Right renal pelvis (tissue), 4 donors: ENCODE data around the gene VPS33B. TPM values are rescaled to one million over a fixed set of nuclear protein-coding genes. Genes with fewer than 3 reads are reported as not detected.

Experiments
- DNase-seq, 4 donors: peaks; one replicate each; pipeline ENCODE4 v3.0.0-alpha.2; 2013; ENCODE audit warnings: low read depth in 4 of 4, low spot score in 3 of 4, missing footprints in 1 of 4
- polyA plus RNA-seq, 4 donors: library from polyadenylated mRNA; unstranded; fragments of 120-200 nt; gene quantifications; one replicate each; pipeline ENCODE4 v1.2.1, GENCODE V29; 2013; ENCODE audit not compliant: insufficient read length in 4 of 4

Gene VPS33B
- polyA plus RNA-seq, 4 donors, result 19.0 to 26.7 (median 22.2) TPM

GRCh38 chr15:90986790-90987507 lies 35.4 kb downstream of the VPS33B start:
- no peak for DNase-seq

DNA sequence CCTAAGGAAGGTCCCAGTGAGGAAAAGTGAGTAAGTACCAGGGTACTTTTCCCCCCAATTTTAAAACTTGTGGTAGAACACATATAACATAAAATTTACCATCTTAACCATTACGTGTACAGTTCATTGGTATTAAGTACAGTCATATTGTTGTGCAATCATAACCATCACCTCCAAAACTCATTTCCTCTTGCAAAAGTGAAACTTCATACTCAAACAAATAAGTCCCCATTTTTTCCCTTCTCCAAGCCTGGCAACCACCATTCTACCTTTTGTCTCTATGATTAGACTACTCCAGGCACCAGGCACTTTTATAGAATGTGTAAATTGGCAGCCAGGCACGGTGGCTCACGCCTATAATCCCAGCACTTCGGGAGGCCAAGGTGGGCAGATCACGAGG lies 40.3 kb downstream of the VPS33B start:
- no peak for DNase-seq

DNA sequence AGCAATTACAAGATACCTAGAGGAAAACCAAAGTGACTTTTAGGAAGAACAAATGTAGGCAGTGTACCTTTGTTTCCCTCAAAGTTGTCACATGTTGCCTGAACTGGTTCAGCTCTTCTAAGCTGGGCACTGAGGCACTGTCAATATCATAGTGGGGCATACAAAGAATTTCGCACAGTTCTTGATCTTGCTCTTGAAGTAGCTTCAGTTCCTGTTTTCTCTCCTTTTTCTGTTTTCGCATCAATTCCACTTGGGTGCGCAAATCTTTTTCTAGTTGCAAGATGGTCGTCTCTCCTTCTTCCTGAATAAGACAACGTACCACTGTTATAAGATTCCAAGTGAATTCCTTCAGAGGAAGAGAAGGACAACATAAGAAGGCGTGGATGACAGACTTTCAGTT lies 40.7 kb downstream of the VPS33B start:
- DNase-seq, result no peak

GRCh38 chr15:90979582-90979981 lies 42.8 kb downstream of the VPS33B start:
- DNase-seq, result no peak

GRCh38 chr15:90974216-90974615 lies 48.2 kb downstream of the VPS33B start:
- no peak for DNase-seq

GRCh38 chr15:90972133-90972532 lies 50.3 kb downstream of the VPS33B start:
- DNase-seq, result no peak

DNA sequence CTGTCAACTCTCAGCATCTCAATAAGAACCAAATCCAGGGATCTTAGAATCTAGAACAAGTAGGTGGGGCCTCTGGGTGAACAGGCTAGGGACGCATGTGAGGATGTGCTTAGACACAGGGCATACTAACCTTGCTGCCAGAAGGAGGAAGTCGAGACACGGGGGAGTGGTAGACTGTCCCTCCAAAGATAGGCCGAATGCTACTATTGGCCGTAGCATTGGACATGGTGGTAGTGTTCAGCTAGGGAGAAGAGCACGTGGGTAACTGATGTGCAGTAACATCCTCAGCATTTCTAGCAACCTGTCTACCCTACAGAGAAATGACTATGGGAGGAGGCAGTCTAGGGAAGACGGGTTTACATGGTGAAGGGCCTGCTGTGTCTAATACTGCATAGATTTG lies 52.1 kb downstream of the VPS33B start:
- DNase-seq, result no peak

DNA sequence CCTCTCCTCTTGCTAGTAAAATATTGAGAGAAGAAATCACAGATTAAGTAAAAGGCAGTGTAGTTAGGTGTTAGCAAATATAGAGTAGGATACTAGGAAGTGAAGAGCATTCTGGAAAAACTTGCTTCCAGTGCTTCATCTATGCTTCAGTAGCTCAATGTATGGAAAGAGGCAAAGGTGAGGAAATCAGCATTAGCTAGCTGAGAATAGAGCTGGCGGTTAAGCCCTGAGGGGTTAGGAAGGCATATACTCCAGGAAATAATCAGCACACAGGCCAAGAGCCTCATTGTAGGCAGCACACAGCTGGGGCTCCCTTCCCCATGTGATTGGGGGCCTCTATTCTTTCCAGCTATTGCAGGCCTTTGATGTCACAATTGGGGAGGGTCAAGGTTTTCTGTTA lies 54.0 kb downstream of the VPS33B start:
- no peak for DNase-seq

DNA sequence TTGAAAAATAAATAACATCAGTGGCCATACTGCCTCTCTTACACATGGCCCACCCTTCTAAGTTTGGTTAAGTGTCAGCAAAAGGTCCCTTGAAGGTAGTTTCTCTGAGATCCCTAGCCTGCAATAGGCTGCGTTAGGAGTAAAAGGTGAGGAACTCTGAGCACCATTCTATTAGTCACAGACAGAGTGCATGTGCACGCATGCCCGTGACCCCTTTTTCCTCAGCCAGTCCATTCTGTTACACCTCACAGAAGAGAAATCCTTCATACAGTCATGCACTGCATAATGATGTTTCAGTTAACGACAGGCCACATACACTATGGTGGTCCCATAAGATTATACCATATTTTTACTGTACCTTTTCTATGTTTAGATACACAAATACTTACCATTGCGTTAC lies 55.2 kb downstream of the VPS33B start:
- DNase-seq, result no peak

GRCh38 chr15:90966262-90966661 lies 56.1 kb downstream of the VPS33B start:
- DNase-seq, result no peak

DNA sequence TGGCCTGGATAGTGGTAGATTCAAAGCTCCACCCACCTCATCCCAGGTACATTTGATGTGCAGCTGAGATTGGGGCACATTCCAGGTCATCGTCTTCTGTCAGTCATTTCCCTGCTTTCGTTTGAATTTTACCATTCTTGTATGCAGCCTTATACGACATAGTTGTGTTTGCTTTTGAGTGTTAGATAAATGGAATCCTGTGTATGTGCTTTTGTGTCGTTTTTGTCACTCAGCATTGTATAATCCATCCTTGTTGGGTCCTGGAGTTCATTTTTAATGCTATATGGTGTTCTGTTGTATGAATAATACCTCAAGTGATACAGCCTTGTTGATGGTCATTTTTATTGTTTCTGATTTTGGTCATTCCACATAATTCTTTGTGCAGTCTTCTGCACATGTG lies 60.4 kb downstream of the VPS33B start:
- DNase-seq, result no peak

- no peak for DNase-seq
Observed at GRCh38 chr15:90960298-90961091, 61.9 kb downstream of the VPS33B start.

DNA sequence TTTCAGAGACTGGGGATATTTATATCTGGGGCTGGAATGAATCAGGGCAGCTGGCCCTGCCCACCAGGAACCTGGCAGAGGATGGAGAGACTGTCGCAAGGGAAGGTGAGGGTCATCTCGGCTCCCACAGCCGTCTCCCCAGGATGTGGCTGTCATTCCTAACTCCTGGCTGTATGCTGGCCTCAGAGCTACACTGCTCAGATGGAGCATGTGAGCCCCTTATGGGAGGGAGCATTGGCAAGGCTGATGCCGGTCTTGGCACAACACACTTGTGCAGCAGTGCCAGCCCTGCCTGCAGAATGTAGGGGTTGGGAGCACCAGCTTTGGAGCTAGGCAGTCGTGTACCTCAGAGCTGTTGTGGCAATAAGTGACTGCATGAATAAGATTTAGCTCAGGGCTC lies 62.5 kb downstream of the VPS33B start:
- DNase-seq, result no peak

GRCh38 chr15:90959028-90959595 lies 63.3 kb downstream of the VPS33B start:
- DNase-seq, result no peak

- no peak for DNase-seq
Observed at GRCh38 chr15:90957791-90958190, 64.6 kb downstream of the VPS33B start.

DNA sequence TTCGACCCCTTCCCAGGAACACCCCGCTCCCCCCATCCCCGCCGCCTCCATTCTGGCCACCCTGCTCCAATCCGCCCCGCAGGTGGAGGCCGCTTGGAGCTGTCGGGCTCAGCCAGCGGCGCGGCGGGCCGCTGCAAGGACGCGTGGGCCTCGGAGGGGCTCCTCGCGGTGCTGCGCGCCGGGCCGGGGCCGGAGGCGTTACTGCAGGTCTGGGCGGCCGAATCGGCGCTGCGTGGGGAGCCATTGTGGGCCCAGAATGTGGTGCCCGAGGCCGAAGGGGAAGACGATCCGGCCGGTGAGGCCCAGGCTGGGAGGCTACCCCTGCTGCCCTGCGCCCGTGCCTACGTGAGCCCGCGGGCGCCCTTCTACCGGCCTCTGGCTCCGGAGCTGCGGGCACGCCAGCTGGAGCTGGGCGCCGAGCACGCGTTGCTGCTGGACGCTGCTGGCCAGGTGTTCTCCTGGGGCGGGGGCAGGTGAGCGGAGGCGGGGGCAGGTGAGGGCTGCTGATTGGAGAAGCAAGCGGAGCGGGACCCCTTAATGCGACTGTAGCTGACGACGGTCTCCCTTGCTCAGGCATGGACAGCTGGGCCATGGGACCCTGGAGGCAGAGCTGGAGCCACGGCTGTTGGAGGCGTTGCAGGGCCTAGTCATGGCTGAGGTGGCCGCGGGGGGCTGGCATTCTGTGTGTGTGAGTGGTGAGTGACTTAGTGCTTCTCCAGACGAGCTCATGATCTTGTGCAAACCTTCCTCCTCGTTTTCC lies 65.2 kb downstream of the VPS33B start:
- DNase-seq, result no peak

DNA sequence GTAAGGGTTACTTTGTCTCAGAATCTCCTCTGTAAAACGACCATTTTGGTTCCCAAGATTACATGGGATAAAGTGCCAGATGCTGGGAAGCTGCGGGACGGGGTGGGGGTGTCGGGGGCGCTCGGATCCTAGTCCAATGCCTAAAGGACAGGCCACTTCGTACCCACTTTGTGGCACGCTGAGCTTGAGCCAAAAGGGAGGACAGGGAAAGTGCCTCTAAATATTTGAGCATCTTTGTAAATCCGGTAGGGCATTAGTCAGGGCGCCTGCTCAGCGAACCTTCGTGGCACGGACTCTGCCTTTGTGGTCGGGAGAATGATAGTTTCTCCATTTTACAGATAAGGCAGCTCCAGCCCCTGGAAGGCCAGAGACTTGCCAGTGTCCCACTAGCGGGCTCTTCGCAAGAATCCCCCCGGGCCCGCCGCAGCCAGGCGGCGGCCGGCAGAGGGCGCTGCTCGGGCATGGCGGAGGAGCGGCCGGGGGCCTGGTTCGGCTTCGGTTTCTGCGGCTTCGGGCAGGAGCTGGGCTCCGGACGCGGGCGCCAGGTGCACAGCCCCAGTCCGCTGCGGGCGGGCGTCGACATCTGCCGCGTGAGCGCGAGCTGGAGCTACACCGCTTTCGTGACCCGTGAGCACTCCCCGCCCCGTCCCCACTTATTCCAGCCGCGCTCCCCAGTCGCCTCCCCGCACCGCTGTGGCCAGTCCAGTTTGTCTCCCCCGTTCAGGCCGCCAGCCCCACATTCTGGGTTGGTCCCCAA lies 65.9 kb downstream of the VPS33B start:
- peak; percentile 54 to 78 (median 68) for DNase-seq

DNA sequence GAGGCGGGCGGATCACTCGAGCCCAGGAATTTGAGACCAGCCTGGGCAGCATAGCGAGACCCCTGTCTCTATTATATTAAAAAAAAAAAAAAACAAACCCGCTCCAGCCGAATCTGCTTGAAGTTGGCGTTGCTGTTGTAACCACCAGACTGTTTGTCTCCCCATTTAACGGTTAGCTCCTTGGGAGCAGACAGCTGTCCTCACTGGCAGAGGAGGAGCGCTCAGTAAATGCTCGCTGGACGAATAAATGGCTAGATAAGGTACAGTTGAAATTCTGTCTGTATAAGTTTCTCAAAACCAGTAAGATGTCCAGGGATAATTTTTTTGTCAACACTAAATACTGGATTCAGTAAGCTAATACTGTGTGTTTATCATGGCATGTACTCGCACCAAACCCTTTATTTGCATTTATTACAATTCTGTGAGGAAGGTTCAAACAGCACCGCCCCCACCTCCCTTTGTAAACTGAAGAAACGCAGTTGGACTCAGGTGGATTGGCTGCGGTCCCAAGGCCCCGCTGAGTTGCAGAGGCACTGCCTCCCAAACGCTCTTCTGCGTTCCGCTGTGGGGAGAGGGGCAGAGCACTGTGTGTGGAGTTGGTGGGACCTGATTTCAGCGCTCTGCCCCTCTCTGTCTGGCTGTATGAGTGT lies 66.6 kb downstream of the VPS33B start:
- no peak for DNase-seq

- peak in 3 of 4 donors; percentile 81 to 85 (median 85) for DNase-seq
Observed at GRCh38 chr15:90954712-90955623, 67.4 kb downstream of the VPS33B start, which contains the start of gene RCCD1. TSS of gene RCCD1 (plus strand) at chr15:90954884. CDS start at chr15:90956735, 1,851 bp downstream.
